ENCODE results near the gene TEX29. TPM values are rescaled to one million over a fixed set of nuclear protein-coding genes. Genes with fewer than 3 reads are reported as not detected.

Gene TEX29
- total RNA-seq, 6 experiments from 2014 or later = 0.42 TPM; not detected in 5

GRCh38 chr13:111316161-111316730 lies 4.2 kb upstream of the TEX29 start:
- intact Hi-C loops (cut with DNase I) = no loop called here
- Histone ChIP-seq H3K9me3 (no peaks in the 10 kb centered on the region), H3K4me3 (no peak overlapping the region), H3K4me1 (no peaks in the 10 kb centered on the region), H3K36me3 (no peaks in the 10 kb centered on the region), H3K27me3 (no peaks in the 10 kb centered on the region), H3K27ac (no peak overlapping the region)
- 76% methylated on average over 5 of the region's 12 CpGs for WGBS (ENCODE audit: insufficient coverage, low coverage, low lambda C conversion rate, missing lambda C conversion rate)
- ATAC-seq = peak in 2 of 4 donors; percentile 18 to 61
- DNase-seq = no peak
- TF ChIP-seq POLR2A (IDR thresholded peaks at IDR 0.05) (no peak), CTCF (IDR thresholded peaks at IDR 0.05) (no peak)

DNA sequence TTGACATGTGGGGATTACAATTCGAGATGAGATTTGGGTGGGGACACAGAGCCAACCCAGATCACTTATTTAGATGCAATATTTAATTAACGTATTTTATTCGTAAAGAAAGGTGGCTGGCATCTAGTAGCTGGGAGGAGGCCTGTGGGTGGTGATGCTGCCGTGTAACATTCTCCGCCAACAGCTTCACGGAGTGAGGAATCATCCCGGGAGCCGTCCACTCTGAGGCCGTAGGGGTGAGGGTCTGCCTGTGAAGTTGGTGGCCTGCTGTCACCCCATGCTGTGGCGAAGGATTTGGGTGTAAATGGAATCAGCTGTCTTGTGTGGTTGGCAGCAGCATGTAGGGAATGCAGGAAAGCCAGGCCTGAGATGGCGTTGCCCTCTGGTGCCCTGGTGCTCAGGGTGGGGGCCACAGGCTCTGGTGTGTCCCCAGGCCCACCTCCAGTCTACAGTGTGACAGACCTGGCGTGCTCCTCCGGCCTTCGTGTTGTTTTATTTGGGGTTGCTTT lies 3.3 kb upstream of the TEX29 start:
- no peak for TF ChIP-seq POLR2A (IDR thresholded peaks at IDR 0.05)
- TF ChIP-seq CTCF (IDR thresholded peaks at IDR 0.05) = no peak
- 90% methylated on average over 8 of the region's 14 CpGs for WGBS (ENCODE audit: insufficient coverage, low coverage, low lambda C conversion rate, missing lambda C conversion rate)
- intact Hi-C loops (cut with DNase I) = no loop called here
- DNase-seq (no peak), ATAC-seq (no peak)
- no peaks in the 10 kb centered on the region for H3K27me3 ChIP-seq
- no peaks in the 10 kb centered on the region for H3K36me3 ChIP-seq
- H3K4me1 ChIP-seq = no peaks in the 10 kb centered on the region
- H3K9me3 ChIP-seq = no peaks in the 10 kb centered on the region
- H3K27ac ChIP-seq = no peak overlapping the region
- H3K4me3 ChIP-seq = no peak overlapping the region

- H3K27me3 ChIP-seq = no peaks in the 10 kb centered on the region
- H3K9me3 ChIP-seq = no peaks in the 10 kb centered on the region
- intact Hi-C loops (cut with DNase I) = no loop called here
- DNase-seq (no peak), ATAC-seq (no peak)
- TF ChIP-seq POLR2A (IDR thresholded peaks at IDR 0.05) (no peak), CTCF (IDR thresholded peaks at IDR 0.05) (no peak)
- H3K36me3 ChIP-seq = no peaks in the 10 kb centered on the region
- no peak overlapping the region for H3K27ac ChIP-seq
- WGBS (ENCODE audit: insufficient coverage, low coverage, low lambda C conversion rate, missing lambda C conversion rate) = 96% methylated on average over 8 of the region's 29 CpGs
- H3K4me3 ChIP-seq = no peak overlapping the region
- no peaks in the 10 kb centered on the region for H3K4me1 ChIP-seq
Measured at GRCh38 chr13:111317571-111318345, 2.7 kb upstream of the TEX29 start.

DNA sequence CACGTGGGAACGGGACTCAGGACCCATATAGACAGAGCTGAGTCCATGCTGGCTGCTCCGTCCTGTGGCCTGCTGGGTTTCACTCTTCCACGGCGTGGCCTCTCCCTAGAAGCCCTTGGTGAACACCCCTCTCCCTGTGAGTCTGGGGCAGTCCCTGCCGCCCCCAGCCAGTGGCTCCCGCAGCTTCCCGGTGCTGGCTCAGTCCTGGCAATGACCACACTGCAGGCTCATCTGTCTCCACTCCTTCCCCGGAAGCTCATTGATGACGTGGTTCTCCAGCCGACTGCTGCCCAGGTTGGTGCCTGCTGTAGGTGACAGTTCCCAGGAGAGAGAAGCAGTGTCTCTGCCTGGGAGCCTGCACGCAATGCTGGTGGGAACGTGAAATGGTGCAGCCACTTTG lies 2.1 kb upstream of the TEX29 start:
- intact Hi-C loops (cut with DNase I) = no loop called here
- H3K9me3 ChIP-seq = no peaks in the 10 kb centered on the region
- H3K36me3 ChIP-seq = no peaks in the 10 kb centered on the region
- no peaks in the 10 kb centered on the region for H3K4me1 ChIP-seq
- no peak overlapping the region for H3K4me3 ChIP-seq
- no peak for ATAC-seq
- H3K27ac ChIP-seq = no peak overlapping the region
- DNase-seq = no peak
- no peaks in the 10 kb centered on the region for H3K27me3 ChIP-seq
- WGBS (ENCODE audit: insufficient coverage, low coverage, low lambda C conversion rate, missing lambda C conversion rate) = 75% methylated on average over 2 of the region's 13 CpGs
- no peak for TF ChIP-seq CTCF (IDR thresholded peaks at IDR 0.05)
- no peak for TF ChIP-seq POLR2A (IDR thresholded peaks at IDR 0.05)
